GM23338 (cell line): ENCODE measurements around the gene NOTCH1. TPM values are rescaled to one million over a fixed set of nuclear protein-coding genes. Genes with fewer than 3 reads are reported as not detected.

ENCODE experiments used
- ATAC-seq: fragments of 200-7000 bp; cut with Tn5 transposase; 3 replicates; pipeline ENCODE4 v1.9.1; 2020
- DNase-seq: peaks from one replicate; pipeline ENCODE4 v3.0.0-alpha.2; 2015; ENCODE audit warnings: low spot score
- H2AFZ ChIP-seq: fragments of 200-600 bp; sonication (generic); 2 replicates; pipeline ENCODE4 v1.8.0; 2016; ENCODE audit warnings: antibody characterized with exemption, mild to moderate bottlenecking, moderate library complexity
- H3F3A ChIP-seq: fragments of 200-600 bp; sonication (generic); replicated peaks from 2 replicates; pipeline ENCODE4 v1.8.0; 2017; ENCODE audit warnings: antibody characterized with exemption, mixed run types, low read depth
- H3K27ac ChIP-seq: fragments of 200-600 bp; sonication (generic); 2 replicates; pipeline ENCODE4 v1.6.1; 2016; ENCODE audit warnings: low read depth
- H3K27me3 ChIP-seq: fragments of 200-600 bp; sonication (generic); 2 replicates; pipeline ENCODE4 v1.8.0; 2016; ENCODE audit warnings: mild to moderate bottlenecking, mixed run types, moderate library complexity; ENCODE audit not compliant: insufficient read depth
- H3K36me3 ChIP-seq: fragments of 200-600 bp; sonication (generic); 2 replicates; pipeline ENCODE4 v1.8.0; 2016; ENCODE audit warnings: mild to moderate bottlenecking; ENCODE audit not compliant: insufficient read depth
- H3K4me1 ChIP-seq: fragments of 200-600 bp; sonication (generic); 2 replicates; pipeline ENCODE4 v1.8.0; 2016; ENCODE audit warnings: mild to moderate bottlenecking, moderate library complexity; ENCODE audit not compliant: insufficient read depth
- H3K4me2 ChIP-seq: fragments of 200-600 bp; sonication (generic); 2 replicates; pipeline ENCODE4 v1.7.1; 2017; ENCODE audit warnings: mixed run types
- H3K4me3 ChIP-seq: fragments of 200-600 bp; sonication (generic); 2 replicates; pipeline ENCODE4 v1.6.1; 2016; ENCODE audit warnings: mixed run types
- H3K79me2 ChIP-seq: fragments of 200-600 bp; sonication (generic); replicated peaks from 2 replicates; pipeline ENCODE4 v1.8.0; 2017; ENCODE audit warnings: mild to moderate bottlenecking; ENCODE audit not compliant: insufficient read depth
- H3K9me2 ChIP-seq: fragments of 200-600 bp; sonication (generic); 2 replicates; pipeline ENCODE4 v1.8.0; 2017; ENCODE audit not compliant: insufficient read depth
- H4K20me1 ChIP-seq: fragments of 200-600 bp; sonication (generic); replicated peaks from 2 replicates; pipeline ENCODE4 v1.8.0; 2017; ENCODE audit warnings: mild to moderate bottlenecking; ENCODE audit not compliant: insufficient read depth
- H3K27ac Mint-ChIP-seq: 2 replicates; pipeline ENCODE4 v1.8.0; 2020; ENCODE audit warnings: inconsistent platforms, mild to moderate bottlenecking, moderate library complexity, mixed read lengths
- H3K27me3 Mint-ChIP-seq: 3 replicates; pipeline ENCODE4 v1.8.0; 2022; ENCODE audit warnings: low read depth, mild to moderate bottlenecking, moderate library complexity, mixed read lengths, inconsistent platforms; ENCODE audit not compliant: insufficient read depth, poor library complexity
- H3K36me3 Mint-ChIP-seq: 3 replicates; pipeline ENCODE4 v1.8.0; 2021; ENCODE audit warnings: low read depth, mild to moderate bottlenecking, inconsistent platforms, moderate library complexity, mixed read lengths
- H3K4me1 Mint-ChIP-seq: 3 replicates; pipeline ENCODE4 v1.8.0; 2020; ENCODE audit warnings: mild to moderate bottlenecking, inconsistent platforms, mixed read lengths
- H3K4me3 Mint-ChIP-seq: 3 replicates; pipeline ENCODE4 v1.8.0; 2021; ENCODE audit warnings: moderate library complexity, mild to moderate bottlenecking, inconsistent platforms, mixed read lengths
- H3K9me3 Mint-ChIP-seq: 3 replicates; pipeline ENCODE4 v1.8.0; 2020; ENCODE audit warnings: moderate library complexity, mild to moderate bottlenecking, inconsistent platforms, mixed read lengths
- CTCF ChIP-seq, 2 experiments: fragments of 200-600 bp in 1 of 2; sonication (generic) in 1 of 2; conservative IDR thresholded peaks; 2 replicates each; pipeline versions ENCODE4 v1.5.1 to v1.6.1; 2016 to 2017; ENCODE audit warnings: antibody characterized with exemption in 2 of 2, low read depth in 2 of 2, mild to moderate bottlenecking in 2 of 2, moderate library complexity in 1 of 2
- EZH2 ChIP-seq: fragments of 200-600 bp; sonication (generic); IDR thresholded peaks from one replicate; pipeline ENCODE4 v1.8.0; 2017; ENCODE audit warnings: antibody characterized with exemption, mild to moderate bottlenecking, low read depth; ENCODE audit not compliant: unreplicated experiment
- EZH2phosphoT487 ChIP-seq: fragments of 200-600 bp; sonication (generic); IDR thresholded peaks from one replicate; pipeline ENCODE4 v1.8.1; 2018; ENCODE audit warnings: antibody characterized with exemption; ENCODE audit not compliant: unreplicated experiment
- JUNB ChIP-seq: IDR thresholded peaks from one replicate; pipeline ENCODE4 v1.6.1; 2016; ENCODE audit warnings: antibody characterized with exemption; ENCODE audit not compliant: unreplicated experiment
- NANOG ChIP-seq: IDR thresholded peaks from 2 replicates; pipeline ENCODE4 v1.6.1; 2016; ENCODE audit warnings: antibody characterized with exemption, borderline replicate concordance
- POLR2AphosphoS5 ChIP-seq: IDR thresholded peaks from 2 replicates; pipeline ENCODE4 v1.6.1; 2016; ENCODE audit warnings: antibody characterized with exemption, low read depth
- REST ChIP-seq: IDR thresholded peaks from one replicate; pipeline ENCODE4 v1.6.1; 2018; ENCODE audit warnings: antibody characterized with exemption; ENCODE audit not compliant: unreplicated experiment
- ZNF114 ChIP-seq: fragments of 250-450 bp; sonication (Bioruptor Pico); IDR thresholded peaks from 2 replicates; pipeline ENCODE4 v1.5.0; 2020; ENCODE audit warnings: mild to moderate bottlenecking, moderate library complexity
- ZNF462 ChIP-seq: fragments of 250-450 bp; sonication (Bioruptor Pico); IDR thresholded peaks from 2 replicates; pipeline ENCODE4 v1.5.0; 2020; ENCODE audit warnings: mild to moderate bottlenecking, moderate library complexity
- polyA plus RNA-seq: library from polyadenylated mRNA; unstranded; fragments of >200 nt; fragmentation: Nextera tagmentation; extraction: Ambion mirVana; gene quantifications from 2 replicates; pipeline ENCODE4 v1.2.1, GENCODE V29; 2016
- total RNA-seq: library from RNA; depleted of rRNA; stranded (reverse); fragments of >200 nt; shearing (Covaris generic); gene quantifications from 2 replicates; pipeline ENCODE4 v1.2.3, GENCODE V29; 2014

NOTCH1 gene
- total and polyA plus RNA-seq, 2 experiments from 2014 or later = 9.9 to 97.2 TPM

- TF ChIP-seq ZNF114 (CRISPR knock-in tag) (no peak), NANOG (no peak), ZNF462 (CRISPR knock-in tag) (no peak), EZH2phosphoT487 (no peak), EZH2 (no peak), POLR2AphosphoS5 (no peak), JUNB (no peak)
Observed at GRCh38 chr9:136533775-136534157, 12.1 kb downstream of the NOTCH1 start (continued).

- peaks cover 17% of the 10 kb centered on the region for H3K4me1 Mint-ChIP-seq
- TF ChIP-seq CTCF (conservative IDR thresholded peaks at IDR 0.05; ENCODE audit: low read depth in 2 of 2) = no peak
- no peak for TF ChIP-seq EZH2
- TF ChIP-seq EZH2phosphoT487 = no peak
- no peak for TF ChIP-seq NANOG
- TF ChIP-seq REST = no peak
- no peak for TF ChIP-seq POLR2AphosphoS5
- no peak for TF ChIP-seq ZNF114 (CRISPR knock-in tag)
- no peak overlapping the region for H3K27ac Mint-ChIP-seq
- H3K4me3 Mint-ChIP-seq = no peak overlapping the region
- peaks cover 62% of the 10 kb centered on the region for H3K79me2 ChIP-seq
- no peaks in the 10 kb centered on the region for H3K9me2 ChIP-seq
- no peaks in the 10 kb centered on the region; the same call in 2 of the 3 replicates for H3K9me3 Mint-ChIP-seq
- DNase-seq = no peak
- H3K36me3 ChIP-seq = no peaks in the 10 kb centered on the region
- peaks cover 12% of the 10 kb centered on the region for H3K27me3 Mint-ChIP-seq
- H3F3A ChIP-seq = peaks cover 4% of the 10 kb centered on the region; the same call in 1 of the 2 replicates
- no peak overlapping the region for H3K4me2 ChIP-seq
- no peak overlapping the region for H3K4me3 ChIP-seq
- H3K27ac ChIP-seq = no peak overlapping the region
- no peak for ATAC-seq
- no peaks in the 10 kb centered on the region for H3K27me3 ChIP-seq
- peaks cover 11% of the 10 kb centered on the region; the same call in 2 of the 3 replicates for H3K36me3 Mint-ChIP-seq
- no peak overlapping the region for H2AFZ ChIP-seq
- H3K4me1 ChIP-seq = peaks cover 7% of the 10 kb centered on the region; the same call in 1 of the 2 replicates
- H4K20me1 ChIP-seq = no peaks in the 10 kb centered on the region; the same call in 1 of the 2 replicates
Observed at GRCh38 chr9:136532799-136533774, 12.8 kb downstream of the NOTCH1 start.
